IPS DF 19.7 (cell line): Measurements from ENCODE around the gene MBTPS1.

Experiments used
- DNase-seq: peaks from one replicate; pipeline ENCODE4 v3.0.0-alpha.2; 2013; ENCODE audit warnings: low read depth, low spot score

Gene MBTPS1

GRCh38 chr16:84036982-84037425, 79.7 kb downstream of the MBTPS1 start:
- no peak for DNase-seq

GRCh38 chr16:84036131-84036530, 80.6 kb downstream of the MBTPS1 start:
- no peak for DNase-seq

- DNase-seq = no peak
Measured at GRCh38 chr16:84034516-84034915, 82.2 kb downstream of the MBTPS1 start.

GRCh38 chr16:84033251-84034195, 83.2 kb downstream of the MBTPS1 start:
- no peak for DNase-seq

GRCh38 chr16:84032458-84033178, 84.1 kb downstream of the MBTPS1 start:
- DNase-seq = no peak

- DNase-seq = no peak
Measured at GRCh38 chr16:84031556-84031955, 85.2 kb downstream of the MBTPS1 start.

- DNase-seq = no peak
Measured at GRCh38 chr16:84029297-84030047, 87.3 kb downstream of the MBTPS1 start.

- DNase-seq = no peak
Measured at GRCh38 chr16:84027625-84028024, 89.1 kb downstream of the MBTPS1 start.

GRCh38 chr16:84026606-84027005, 90.1 kb downstream of the MBTPS1 start:
- DNase-seq = no peak

GRCh38 chr16:84024854-84025253, 91.9 kb downstream of the MBTPS1 start:
- DNase-seq = no peak

GRCh38 chr16:84022644-84023043, 94.1 kb downstream of the MBTPS1 start:
- no peak for DNase-seq

- DNase-seq = no peak
Measured at GRCh38 chr16:84021488-84021887, 95.3 kb downstream of the MBTPS1 start.

GRCh38 chr16:84020353-84020752, 96.4 kb downstream of the MBTPS1 start:
- DNase-seq = no peak

GRCh38 chr16:84018710-84019109, 98.0 kb downstream of the MBTPS1 start:
- no peak for DNase-seq

GRCh38 chr16:84016477-84016876, 100.3 kb downstream of the MBTPS1 start:
- DNase-seq = no peak

- no peak for DNase-seq
Measured at GRCh38 chr16:84015399-84015798, 101.3 kb downstream of the MBTPS1 start.

- no peak for DNase-seq
Measured at GRCh38 chr16:84014570-84015327, 102.0 kb downstream of the MBTPS1 start.

GRCh38 chr16:84013787-84014569, 102.8 kb downstream of the MBTPS1 start:
- peak; percentile 87 for DNase-seq

GRCh38 chr16:84009282-84009681, 107.5 kb downstream of the MBTPS1 start:
- no peak for DNase-seq

- no peak for DNase-seq
Measured at GRCh38 chr16:84007965-84008364, 108.8 kb downstream of the MBTPS1 start.
